HG03060 (cell line): ENCODE data around the gene TANC1.

Source experiments
- ATAC-seq: cut with Tn5 transposase; IDR thresholded peaks from one replicate; pipeline ENCODE4 v1.9.1; 2021; ENCODE audit warnings: low read depth, moderate number of reproducible peaks; ENCODE audit not compliant: unreplicated experiment

The TANC1 gene

DNA sequence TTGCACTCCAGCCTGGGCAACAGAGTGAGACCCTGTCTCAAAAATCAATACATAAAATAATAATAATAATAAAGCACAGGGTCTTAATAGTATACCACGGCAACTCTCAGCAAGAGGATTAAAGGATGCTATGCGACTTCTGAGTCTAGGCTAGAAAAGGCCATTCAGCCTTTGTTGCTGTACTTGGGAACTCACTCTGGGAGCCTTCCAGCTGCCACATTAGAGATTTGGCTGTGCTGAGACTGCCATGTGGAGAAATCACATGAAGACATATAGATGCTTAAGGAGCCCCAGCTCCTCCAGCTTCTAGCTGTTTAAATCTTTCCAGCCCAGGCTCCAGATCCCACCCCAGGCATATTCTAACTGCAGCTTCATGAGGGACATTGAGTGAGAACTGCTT, 8.2 kb upstream of the TANC1 start:
- no peak for ATAC-seq

DNA sequence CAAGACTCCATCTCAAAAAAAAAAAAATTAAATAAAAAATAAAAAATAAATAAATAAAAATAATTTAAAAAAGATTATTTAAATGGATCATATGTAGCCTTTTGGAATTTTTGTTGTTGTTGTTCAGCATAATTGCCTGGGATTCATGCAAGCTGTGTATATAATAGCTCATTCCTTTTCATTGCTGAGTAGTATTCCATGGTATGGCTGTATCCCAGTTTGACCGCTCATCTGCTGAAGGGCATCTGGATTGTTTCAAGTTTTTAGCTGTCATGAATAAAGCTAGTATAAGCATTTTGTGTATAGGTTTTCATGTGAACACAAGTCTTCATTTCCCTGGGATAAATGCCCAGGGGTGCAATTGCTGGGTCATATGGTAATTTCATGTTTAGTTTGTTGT, 6.4 kb upstream of the TANC1 start:
- no peak for ATAC-seq

DNA sequence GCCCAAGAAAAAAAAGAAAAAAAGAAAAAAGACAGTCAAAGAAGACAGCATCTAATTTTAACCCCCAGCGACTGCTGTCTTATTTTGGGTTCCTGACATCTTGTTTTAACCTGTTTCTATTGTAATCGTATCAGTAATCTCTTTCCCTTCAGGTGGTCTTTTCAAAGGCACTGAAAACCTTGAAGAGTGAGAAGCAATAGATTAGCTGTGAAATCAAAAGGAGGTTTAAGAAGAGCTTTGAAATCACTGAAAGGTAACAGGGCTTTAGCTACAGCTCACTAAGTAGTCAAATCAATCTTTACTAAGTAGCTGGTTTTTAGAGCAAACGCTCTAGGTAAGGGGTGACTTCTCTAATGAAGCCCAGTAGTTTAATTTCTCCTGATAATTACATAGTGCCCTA, 5.4 kb upstream of the TANC1 start:
- no peak for ATAC-seq

DNA sequence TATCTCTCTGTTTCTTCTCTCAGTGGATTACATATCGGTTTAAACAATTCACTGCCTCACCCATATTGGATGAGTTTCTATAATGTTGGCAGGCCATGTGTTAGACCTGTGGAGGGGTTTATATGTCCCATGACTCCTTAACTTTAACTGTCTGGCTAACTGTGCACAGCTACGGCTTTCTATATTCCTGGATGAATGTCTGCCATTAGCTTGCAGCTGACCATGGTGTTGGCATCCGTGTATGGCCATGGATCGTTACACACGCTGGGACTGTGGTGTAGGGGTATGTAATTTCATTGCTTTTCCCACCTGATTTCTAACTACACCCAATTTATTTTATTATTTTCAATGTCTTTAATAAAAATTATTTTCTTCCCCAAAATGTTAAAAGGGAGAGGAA, 3.3 kb upstream of the TANC1 start:
- no peak for ATAC-seq

DNA sequence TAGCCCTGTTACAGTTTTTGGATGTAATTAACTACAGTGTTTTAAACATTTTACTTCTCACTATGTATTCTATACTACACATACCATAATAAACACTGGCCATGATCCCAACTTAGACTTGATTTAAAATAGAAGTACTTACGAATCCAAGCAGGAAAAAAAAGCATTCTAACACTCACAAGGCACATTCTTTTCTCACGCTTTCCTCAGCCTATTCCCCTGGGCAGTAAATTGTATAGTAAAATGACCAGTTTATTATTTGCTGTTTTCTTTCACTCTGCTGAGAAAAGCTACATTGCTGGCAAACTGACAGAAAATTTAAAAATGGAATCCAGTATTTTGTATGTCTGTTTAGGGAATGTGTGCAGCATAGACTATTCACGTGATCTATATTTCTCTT, 2.8 kb upstream of the TANC1 start:
- no peak for ATAC-seq

DNA sequence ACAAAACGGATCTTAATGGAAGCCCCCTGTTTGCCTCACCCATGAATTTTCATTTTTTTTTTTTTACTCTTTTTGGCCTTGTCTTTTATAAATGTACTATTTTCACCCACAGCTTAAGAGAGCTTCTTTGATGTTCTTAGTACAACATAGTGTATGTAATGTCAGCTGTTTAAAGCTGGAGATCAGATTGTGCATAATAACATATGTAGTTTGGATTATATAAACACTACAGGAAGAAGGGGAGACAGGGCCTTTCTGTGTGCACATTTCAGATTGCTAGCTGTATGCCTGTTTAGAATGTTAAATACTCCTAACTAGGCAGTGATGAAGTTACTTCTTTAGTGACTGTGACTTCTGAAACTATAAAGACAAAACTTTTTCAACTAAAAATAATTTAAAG, 2.1 kb upstream of the TANC1 start:
- no peak for ATAC-seq

DNA sequence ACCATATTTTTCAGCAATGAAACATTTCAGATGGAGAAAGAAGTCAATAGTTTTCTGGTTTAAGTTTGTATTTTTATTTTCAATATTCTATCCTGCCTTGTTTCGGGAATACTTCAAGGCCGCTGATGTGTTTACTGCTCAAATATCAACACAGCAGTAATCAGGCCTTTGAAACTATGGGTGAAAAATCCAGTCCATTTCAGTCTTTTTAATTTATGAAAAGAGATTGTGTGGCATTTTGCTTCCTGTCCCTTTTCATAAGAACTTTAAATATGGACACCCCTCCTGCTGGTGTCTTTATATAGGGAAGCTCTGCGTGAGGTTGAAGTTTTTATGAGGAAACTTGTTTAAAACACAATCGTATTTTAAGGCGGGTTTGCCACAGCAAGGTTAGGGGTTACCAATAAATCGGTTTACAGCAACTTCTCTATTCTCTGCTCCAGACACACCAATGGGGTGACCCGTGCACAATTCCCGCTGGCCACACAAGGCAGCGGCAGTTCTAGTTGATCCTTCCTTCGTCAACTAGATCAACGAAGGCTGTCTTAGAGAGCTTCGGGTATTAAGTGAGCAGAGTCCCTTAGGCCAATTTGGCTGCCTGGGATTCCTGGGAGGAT, 1.2 kb upstream of the TANC1 start:
- ATAC-seq: no peak

DNA sequence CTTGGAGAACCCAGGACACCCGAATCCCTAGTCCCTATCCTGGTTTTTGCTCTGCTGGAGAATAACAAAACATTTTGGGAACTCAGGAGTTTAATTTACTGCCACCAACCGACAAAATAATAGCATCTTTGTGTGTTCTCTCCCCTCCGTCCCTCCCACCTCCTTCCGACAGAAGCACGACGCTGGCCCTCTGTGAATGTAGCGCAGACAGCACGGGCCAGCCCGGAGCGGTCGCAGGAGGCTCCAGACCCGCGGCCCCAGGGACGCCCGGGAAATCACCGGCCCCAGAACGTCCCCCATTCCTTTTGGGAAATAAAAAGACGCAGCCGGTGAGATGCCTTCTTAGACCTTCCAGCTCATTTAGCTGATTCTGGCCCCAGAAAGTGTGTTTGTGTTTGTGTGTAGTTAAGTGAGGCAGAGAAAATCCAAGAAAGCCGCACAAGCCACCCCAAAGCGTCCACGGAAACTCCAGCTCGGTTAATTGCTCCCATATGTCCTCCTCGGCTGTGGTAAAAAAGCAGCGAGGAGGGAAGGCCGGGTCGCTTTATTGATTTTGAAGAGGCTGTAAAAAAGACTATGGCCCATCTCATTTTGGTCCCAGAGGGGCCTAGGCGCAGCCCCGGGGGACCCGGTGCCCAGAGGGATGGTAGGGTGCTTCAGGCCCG, 577 bp upstream of the TANC1 start:
- ATAC-seq: no peak

DNA sequence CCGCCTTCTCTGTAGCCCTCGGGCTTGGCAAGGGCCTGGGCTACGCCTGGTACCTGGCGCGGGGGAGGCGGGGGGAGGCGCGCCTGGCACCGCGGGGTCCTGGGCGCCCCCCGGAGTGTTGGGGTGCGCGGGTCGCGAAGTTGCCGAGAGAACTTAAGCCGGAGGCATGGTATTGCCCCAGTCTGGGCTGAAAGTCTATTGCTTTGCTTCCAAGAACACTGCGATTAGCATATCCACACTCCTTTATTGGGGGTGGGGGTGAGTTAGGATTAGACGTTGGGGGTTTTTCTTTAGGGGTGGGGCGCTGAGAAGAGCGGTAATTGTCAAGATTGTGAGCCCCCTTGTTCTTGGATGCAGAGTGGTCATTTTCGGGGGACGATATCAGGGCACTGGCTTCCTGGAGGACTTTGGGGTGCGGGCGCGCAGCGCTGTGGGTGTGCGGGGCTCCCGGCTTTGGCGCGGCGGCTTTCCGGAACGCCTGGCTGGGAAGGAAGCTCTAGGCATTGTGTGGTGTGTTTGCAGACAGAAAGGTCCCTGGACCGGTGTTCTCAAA, 798 bp downstream of the TANC1 start:
- no peak for ATAC-seq

DNA sequence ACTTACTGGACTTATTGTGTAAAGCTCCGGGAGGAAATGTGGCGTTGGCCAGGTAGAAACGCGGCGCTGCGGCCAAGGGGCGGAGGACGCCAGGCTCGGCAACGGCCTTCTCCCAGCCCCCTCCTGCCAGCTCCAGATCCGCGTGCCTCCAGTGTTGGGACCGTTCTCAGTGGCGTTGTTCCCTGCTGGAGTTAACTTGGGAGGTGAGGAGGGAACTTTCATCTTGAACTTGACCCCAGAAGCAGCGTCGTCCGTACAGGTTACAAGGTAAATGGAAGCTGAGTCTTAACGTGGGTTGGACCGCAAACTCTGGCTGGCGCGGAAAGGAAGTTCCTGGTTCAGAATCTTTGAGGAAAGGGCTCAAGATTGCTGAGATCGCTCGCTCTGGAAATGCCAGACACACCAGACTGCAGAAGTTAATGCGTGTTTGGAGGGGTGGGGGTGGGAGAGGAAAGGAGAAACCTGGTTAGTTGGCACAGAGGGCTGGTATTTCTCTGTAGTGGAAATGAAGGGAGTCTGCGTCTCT, 1.3 kb downstream of the TANC1 start:
- ATAC-seq: no peak

DNA sequence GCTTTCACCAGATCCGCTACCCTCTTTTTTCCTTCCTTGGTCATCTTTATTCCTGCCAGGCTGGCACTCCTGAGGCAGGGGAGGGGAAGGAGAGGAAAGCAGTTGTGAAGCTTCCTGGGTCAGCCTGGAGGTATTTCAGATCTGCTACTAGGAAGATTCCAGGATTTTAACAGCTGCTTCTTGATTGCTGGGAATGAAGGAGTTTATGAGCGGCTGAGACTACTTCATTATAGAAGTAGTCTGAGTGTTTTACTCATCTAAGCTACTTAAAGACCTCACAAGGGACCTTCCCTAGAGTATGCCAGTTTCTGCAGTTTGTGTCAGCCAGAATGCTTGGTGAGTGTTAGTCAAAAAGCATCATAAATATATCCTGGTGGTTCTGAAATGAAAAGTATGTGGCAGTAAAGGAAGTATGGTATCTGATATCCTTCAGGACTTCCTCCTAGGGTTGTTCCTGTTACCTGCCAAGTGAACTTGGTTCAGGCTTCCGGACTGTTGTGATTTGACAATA, 1.9 kb downstream of the TANC1 start:
- no peak for ATAC-seq

DNA sequence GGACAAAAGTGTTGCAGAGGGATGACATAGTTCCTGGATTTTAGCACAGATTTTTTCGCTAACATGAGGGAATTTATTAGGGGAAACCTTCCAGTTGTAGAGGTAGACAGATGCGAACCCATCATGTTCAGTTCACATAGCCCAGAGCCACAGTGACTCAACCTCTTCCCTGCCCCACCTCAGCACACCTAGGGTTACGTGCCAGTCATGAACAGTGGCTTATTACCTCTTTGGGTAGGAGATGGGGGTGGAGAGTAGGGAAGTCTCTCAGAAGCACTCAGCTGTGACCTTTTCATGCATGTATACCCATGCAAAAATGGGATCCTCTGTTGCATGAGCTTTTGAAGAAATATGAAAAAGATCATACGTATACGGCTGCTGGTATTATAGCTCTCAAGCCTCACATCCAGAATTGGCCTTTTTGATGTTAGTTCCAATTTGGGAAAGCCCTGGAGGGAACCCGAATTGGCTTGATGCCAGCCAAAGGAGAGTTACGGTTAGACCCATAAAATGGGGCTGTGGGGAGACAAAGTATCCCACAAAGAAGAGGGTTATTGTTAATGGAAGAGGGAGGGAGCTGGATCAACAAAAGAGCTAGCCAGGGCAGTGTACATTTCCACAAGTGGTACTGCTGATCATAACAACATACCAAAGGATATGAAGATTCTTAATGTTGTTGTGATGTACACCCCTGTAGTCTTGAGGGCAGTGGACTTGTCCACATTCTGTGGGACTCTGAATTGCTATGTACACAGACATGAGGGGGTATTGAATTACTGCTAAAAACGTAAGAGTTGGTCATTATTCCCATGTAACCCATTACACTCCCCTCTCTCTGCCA, 4.9 kb downstream of the TANC1 start:
- no peak for ATAC-seq

DNA sequence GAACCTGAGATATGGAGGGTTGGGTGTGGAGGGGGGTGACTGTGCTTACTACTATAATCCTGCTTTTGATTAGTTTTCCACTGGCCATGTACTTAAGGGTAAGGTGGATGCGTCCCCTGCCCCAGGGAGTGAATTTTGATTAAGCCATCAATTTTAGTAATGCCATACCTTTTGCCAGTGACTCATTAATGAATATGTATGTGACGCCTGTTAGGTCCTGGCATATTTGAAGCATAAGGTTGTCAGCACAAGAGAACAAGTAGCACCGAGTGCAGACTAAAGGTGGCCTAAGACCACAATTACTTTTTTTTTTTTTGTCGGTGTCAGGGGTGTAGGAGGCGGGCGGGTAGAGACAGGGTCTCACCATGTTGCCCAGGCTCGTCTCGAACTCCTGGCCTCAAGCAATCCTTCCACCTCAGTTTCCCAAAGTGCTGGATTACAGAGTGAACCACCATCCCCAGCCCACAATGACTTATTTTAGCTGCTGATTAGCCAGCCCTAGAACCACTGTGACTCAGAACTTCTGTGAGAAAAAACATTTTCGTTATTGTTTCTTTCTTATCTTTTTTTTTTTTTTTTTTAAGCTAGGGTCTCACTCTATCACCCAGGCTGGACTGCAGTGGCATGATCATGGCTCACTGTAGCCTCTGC, 7.0 kb downstream of the TANC1 start:
- no peak for ATAC-seq

DNA sequence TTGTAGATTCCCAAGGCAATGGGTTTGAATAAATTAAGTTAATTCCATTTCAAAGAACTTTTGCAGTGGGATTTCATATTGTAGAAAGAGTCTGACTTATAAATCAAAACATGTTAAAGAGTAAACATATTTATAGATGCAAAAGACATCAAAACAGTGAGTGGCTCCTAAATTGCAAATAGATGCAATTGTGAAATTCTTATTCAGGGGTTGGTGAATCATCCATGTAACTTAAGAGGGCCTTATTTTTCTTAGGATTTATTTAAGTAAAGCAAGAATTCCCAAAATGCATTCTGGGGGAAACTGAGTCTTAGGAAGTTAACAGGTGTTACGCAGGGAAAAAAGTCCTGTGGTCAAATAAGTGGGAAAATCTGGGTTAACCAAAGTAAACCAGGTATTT, 11.3 kb downstream of the TANC1 start:
- ATAC-seq: no peak

DNA sequence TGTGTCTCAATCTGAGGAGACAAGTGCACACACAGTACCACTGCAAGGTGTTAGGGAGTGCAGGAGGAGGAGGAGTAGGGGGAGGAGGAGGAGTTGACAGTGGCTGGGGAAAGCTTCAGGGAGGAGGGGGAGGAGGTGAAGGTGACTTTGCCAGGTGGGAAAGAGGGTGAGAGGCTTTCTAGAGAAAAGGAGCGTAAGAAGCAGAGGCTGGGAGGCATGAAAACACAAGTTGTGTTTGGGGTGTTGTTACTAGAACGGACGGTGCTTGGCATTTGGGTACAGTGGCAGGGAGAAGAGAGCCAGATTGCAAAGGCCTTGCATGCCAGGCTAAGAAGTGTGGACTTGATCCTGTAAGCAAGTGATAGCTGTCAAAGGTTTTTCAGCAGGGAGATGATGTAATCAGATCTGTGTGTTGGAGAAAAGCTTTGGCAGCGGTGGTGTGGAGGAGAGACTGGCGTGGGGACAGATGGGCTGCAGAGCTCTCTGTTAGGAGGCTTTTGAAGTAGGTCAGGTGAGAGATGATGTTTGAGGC, 16.2 kb downstream of the TANC1 start:
- no peak for ATAC-seq

DNA sequence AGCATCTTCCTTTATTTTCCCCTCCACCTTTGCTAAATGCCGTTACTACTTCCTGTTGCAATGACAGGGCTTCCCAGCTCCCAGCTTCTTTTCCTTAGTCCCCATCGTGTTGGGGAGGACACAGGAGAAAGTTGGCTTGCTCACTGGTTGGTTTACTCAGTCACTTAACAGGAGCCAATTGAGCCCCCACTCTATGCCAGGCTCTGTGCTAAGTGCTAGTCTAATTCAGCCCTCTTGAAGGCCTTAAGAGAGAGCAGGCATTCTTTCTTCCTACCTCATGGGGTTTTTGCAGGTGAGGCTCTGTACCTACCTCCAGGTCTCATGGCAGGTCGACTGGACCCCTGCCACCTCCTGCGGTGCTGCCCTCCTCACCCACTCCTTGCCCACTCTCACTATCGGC, 20.1 kb downstream of the TANC1 start:
- no peak for ATAC-seq

DNA sequence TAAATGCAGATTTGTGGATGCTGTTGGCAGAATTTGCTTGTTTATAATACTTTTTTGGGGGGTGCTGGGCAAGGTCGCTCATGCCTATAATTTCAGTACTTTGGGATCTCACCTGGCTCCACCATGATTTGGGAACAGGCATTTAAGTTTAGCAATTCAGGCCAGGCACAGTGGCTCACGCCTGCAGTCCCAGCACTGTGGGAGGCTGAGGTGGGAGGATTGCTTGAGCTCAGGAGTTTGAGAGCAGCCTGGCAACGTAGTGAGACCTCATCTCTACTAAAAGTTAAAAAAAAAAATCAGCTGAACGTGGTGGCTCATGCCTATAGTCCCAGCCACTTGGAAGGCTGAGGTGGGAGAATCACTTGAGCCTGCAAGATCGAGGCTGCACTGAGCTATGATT, 20.7 kb downstream of the TANC1 start:
- ATAC-seq: no peak

DNA sequence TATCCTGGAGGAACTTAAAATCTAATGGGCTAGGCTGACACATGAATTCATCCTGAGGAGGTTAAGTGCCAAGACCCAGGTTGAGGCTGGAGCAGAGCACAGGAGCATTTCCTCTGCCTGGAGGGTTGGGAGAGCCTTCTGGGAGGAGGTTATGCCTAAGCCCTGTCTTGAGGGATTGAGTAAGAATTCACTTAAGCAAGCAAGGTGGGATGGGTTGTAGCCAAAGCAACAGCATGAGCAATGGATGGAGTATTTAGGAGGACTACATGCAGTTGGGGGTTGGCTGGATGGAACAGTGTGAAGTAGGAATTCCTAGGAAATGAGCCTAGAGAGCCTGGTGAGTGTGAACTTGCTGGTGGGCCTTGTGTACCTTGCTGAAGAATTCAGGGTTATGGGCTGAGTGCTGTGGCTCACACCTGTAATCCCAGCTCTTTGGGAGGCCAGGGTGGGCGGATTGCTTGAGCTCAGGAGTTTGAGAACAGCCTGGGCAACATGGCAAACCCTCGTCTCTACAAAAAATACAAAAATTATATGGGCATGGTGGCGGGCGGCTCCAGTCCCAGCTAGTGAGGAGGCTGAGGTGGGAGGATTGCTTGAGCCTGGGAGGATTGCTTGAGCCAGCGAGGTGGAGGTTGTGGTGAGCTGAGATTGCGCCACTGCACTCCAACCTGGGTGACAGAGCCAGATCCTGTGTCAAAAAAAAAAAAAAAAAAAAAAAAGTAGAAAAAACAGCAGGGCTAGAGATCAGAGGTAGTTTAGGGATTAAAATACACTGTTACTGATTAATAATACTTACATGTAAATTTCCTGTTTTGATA, 22.2 kb downstream of the TANC1 start:
- no peak for ATAC-seq

DNA sequence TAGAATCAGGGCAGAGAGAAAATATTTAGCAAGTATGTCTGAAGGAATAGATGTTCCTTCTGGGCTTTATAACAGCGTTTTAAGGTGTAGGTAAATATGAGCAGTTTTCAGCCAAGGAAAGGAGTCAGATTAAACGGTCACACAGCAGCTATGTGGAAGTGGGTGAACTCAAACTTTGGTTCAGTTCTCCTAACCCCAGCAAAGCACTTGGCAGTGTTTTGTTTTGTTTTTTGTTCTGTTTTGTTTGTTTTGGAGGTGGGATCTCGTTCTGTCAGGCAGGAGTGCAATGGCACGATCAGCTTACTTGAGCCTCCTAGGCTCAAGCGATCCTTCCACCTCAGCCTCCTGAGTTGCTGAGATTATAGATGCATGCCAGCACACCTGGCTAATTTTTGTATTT, 24.6 kb downstream of the TANC1 start:
- no peak for ATAC-seq
